Activated B cell treated with CpG ODN at 0.5 μM for 24 hours (primary cell): ENCODE results near the gene TSNAXIP1. TPM values are rescaled to one million over a fixed set of nuclear protein-coding genes. Genes with fewer than 3 reads are reported as not detected.

ENCODE experiments used
- ATAC-seq: fragments of 200-7000 bp; cut with Tn5 transposase; one replicate; pipeline ENCODE4 v1.10.0; 2021; ENCODE audit warnings: low read depth, mild to moderate bottlenecking, moderate library complexity
- CTCF ChIA-PET: fragments of 350-600 bp; sonication (Branson Sonifier 250); formaldehyde crosslinking; loops from one replicate; lab custom pipeline; 2021; ENCODE audit warnings: antibody characterized with exemption; lab: Charles Lee
- POLR2A ChIA-PET: fragments of 350-600 bp; sonication (Branson Sonifier 250); formaldehyde crosslinking; loops from one replicate; lab custom pipeline; 2021; ENCODE audit warnings: antibody characterized with exemption; lab: Charles Lee
- DNase-seq: peaks from one replicate; pipeline ENCODE4 v3.0.0; 2022
- H3K27ac Mint-ChIP-seq: one replicate; pipeline ENCODE4 v1.8.0; 2020; ENCODE audit warnings: mixed read lengths
- H3K27me3 Mint-ChIP-seq: one replicate; pipeline ENCODE4 v1.8.0; 2021; ENCODE audit warnings: mixed read lengths
- H3K36me3 Mint-ChIP-seq: one replicate; pipeline ENCODE4 v1.8.0; 2021; ENCODE audit warnings: low read depth, mixed read lengths
- H3K4me1 Mint-ChIP-seq: one replicate; pipeline ENCODE4 v1.8.0; 2021; ENCODE audit warnings: mixed read lengths
- H3K4me3 Mint-ChIP-seq: one replicate; pipeline ENCODE4 v1.8.0; 2020; ENCODE audit warnings: mild to moderate bottlenecking, mixed read lengths
- H3K9me3 Mint-ChIP-seq: one replicate; pipeline ENCODE4 v1.8.0; 2020; ENCODE audit warnings: mixed read lengths
- intact Hi-C: fragments of 100-400 bp; cut with micrococcal nuclease; formaldehyde crosslinking; loops from one replicate; pipeline ENCODE4 v1.15.1; 2024
- total RNA-seq: library from RNA; stranded (reverse); gene quantifications from 2 replicates; pipeline ENCODE4 v1.2.3, GENCODE V29; 2022
- TF ChIP-seq, protein P1 (sequence below): fragments of 200-600 bp; IDR thresholded peaks from one replicate; pipeline ENCODE4 v1.8.0; 2022; ENCODE audit warnings: antibody characterized with exemption, mild to moderate bottlenecking

Gene TSNAXIP1
- total RNA-seq, 1 donor from 2014 or later, result 1.9 TPM

DNA sequence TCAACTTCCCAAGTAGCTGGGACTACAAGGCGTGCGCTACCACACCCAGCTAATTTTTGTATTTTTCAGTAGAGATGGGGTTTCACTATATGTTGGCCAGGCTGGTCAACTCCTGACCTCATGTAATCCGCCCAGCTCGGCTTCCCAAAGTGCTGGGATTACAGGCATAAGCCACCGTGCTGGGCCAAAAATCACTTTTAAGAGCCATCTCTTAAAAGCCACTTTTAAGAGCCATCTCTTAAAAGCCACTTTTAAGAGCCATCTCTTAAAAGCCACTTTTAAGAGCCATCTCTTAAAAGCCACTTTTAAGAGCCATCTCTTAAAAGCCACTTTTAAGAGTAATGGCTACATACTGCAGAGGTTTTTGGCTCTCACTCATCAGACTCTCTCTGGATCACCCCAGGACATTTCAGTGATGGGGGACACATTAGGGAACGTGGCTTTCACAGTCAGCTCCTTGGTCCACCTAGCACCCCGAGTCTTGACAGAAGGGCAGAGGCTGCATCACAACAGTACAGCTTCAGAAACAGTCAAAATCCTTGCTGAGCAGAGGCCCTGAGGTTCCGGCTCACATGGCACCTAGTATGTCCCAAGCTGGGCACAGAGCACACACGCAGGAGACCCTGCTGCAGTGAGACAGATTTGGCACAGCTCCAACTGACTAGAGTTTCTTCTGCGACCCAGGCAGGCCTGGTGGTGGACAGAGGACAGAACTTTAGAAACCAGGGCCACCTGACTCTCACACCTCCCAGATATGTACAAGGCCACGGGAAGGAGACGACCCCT lies 23.9 kb upstream of the TSNAXIP1 start:
- Mint-ChIP-seq H3K4me3 (no peak overlapping the region), H3K27me3 (no peaks in the 10 kb centered on the region), H3K4me1 (peaks cover 37% of the 10 kb centered on the region), H3K9me3 (no peaks in the 10 kb centered on the region), H3K36me3 (peaks cover 13% of the 10 kb centered on the region), H3K27ac (no peak overlapping the region)
- CTCF ChIA-PET, result no interaction called here
- no peak for DNase-seq
- intact Hi-C loops, result no loop called here
- no peak for ATAC-seq
- TF ChIP-seq, protein P1, sequence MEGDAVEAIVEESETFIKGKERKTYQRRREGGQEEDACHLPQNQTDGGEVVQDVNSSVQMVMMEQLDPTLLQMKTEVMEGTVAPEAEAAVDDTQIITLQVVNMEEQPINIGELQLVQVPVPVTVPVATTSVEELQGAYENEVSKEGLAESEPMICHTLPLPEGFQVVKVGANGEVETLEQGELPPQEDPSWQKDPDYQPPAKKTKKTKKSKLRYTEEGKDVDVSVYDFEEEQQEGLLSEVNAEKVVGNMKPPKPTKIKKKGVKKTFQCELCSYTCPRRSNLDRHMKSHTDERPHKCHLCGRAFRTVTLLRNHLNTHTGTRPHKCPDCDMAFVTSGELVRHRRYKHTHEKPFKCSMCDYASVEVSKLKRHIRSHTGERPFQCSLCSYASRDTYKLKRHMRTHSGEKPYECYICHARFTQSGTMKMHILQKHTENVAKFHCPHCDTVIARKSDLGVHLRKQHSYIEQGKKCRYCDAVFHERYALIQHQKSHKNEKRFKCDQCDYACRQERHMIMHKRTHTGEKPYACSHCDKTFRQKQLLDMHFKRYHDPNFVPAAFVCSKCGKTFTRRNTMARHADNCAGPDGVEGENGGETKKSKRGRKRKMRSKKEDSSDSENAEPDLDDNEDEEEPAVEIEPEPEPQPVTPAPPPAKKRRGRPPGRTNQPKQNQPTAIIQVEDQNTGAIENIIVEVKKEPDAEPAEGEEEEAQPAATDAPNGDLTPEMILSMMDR, result no peak
- POLR2A ChIA-PET, result interaction anchor here (0.5 to 0.6 kb wide), 2 partner anchors 11 to 19 kb away, joined by 3 to 5 read pairs; no protein-coding TSS in a partner anchor

DNA sequence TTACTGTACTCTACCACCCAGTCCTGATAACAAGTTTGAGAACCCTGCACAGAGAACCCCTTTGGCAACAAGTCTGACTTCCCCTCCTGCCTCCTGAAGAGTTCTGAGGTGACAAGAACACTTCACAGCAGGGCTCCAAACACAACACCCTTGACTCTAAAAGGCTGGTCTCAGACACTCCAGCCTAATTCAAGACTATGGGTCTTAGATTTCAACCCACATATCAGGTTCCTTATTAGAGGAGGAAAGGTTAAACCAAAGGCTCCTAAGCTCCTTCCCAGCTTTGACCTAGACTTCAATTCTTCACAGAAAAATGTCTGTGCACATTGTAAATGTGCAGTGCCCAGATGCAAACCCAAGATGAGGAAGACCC lies 23.4 kb upstream of the TSNAXIP1 start:
- CTCF ChIA-PET, result no interaction called here
- Mint-ChIP-seq H3K4me3 (no peak overlapping the region), H3K27me3 (no peaks in the 10 kb centered on the region), H3K9me3 (no peaks in the 10 kb centered on the region), H3K4me1 (peaks cover 37% of the 10 kb centered on the region), H3K36me3 (peaks cover 11% of the 10 kb centered on the region), H3K27ac (no peak overlapping the region)
- intact Hi-C loops, result no loop called here
- ATAC-seq (no peak), DNase-seq (no peak)
- POLR2A ChIA-PET, result interaction anchor here (0.7 kb wide), 1 partner anchor 490 kb away, joined by 6 read pairs; no protein-coding TSS in a partner anchor
- TF ChIP-seq, protein P1, result no peak

DNA sequence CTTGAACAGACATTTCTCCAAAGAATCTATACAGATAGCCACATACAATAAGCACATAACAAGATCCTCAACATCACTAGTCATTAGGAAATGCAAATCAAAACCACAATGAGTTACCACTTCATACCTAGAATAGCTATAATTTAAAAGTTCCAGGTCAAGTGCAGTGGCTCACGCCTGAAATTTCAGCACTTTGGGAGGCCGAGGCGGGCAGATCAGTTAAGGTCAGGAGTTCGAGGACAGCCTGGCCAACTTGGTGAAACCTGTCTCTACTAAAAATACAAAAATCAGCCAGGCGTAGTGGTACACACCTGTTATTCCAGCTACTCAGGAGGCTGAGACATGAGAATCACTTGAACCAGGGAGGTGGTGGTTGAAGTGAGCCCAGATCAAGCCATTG lies 20.2 kb upstream of the TSNAXIP1 start:
- ChIA-PET CTCF (interaction anchor here (0.6 to 1.0 kb wide), 2 partner anchors 15 to 30 kb away, joined by 4 read pairs; no protein-coding TSS in a partner anchor), POLR2A (interaction anchor here (1.0 to 1.1 kb wide), 2 partner anchors 15 to 66 kb away, joined by 6 to 7 read pairs; no protein-coding TSS in a partner anchor)
- H3K4me3 Mint-ChIP-seq, result no peak overlapping the region
- H3K36me3 Mint-ChIP-seq, result peaks cover 6% of the 10 kb centered on the region
- DNase-seq (no peak), ATAC-seq (no peak)
- no peaks in the 10 kb centered on the region for H3K27me3 Mint-ChIP-seq
- peak overlapping the region; percentile 30 for H3K27ac Mint-ChIP-seq
- TF ChIP-seq, protein P1, result no peak
- intact Hi-C loops, result loop anchor here (2.0 kb wide), 1 partner anchor 14 kb away; no protein-coding TSS in a partner anchor
- H3K4me1 Mint-ChIP-seq, result peaks cover 32% of the 10 kb centered on the region
- H3K9me3 Mint-ChIP-seq, result no peaks in the 10 kb centered on the region

- Mint-ChIP-seq H3K4me1 (peaks cover 30% of the 10 kb centered on the region), H3K4me3 (no peak overlapping the region), H3K9me3 (no peaks in the 10 kb centered on the region), H3K27ac (peak overlapping the region; percentile 43), H3K36me3 (peaks cover 3% of the 10 kb centered on the region), H3K27me3 (no peaks in the 10 kb centered on the region)
- TF ChIP-seq, protein P1, result no peak
- ATAC-seq (peak; percentile 31), DNase-seq (no peak)
- intact Hi-C loops, result no loop called here
- POLR2A ChIA-PET, result no interaction called here
- CTCF ChIA-PET, result no interaction called here
Measured at GRCh38 chr16:67790071-67790470, 16.6 kb upstream of the TSNAXIP1 start.

DNA sequence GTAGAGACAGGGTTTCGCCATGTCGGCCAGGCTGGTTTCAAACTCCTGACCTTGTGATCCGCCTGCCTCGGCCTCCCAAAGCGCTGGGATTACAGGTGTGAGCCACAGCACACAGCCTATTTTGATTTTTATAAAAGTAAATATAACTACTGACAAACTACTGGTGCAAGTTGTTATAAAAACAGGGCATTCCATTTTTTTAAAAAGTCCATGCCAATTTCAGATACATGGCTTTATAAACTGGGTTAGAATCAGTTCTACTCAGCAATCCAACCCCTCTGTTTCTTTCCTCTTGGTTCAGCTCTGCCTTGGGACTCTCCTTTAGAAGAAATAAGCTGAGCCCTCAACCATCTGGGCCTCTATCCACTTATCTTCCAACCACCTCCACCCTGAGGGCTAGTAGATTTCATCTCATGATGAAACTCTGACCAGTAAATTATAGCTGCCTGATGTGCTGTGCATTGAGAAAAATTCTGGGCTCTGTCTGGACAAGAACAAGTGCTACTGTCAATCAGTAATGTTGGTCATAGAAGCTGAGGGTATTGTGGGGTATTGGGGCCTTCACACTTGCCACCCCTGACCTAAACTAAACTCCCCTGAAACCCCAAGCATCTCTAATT lies 10.5 kb upstream of the TSNAXIP1 start:
- no peak overlapping the region for H3K4me3 Mint-ChIP-seq
- peaks cover 36% of the 10 kb centered on the region for H3K4me1 Mint-ChIP-seq
- ChIA-PET CTCF (interaction anchor here (0.7 kb wide), 1 partner anchor 23 kb away, joined by 4 read pairs; no protein-coding TSS in a partner anchor), POLR2A (no interaction called here)
- no peaks in the 10 kb centered on the region for H3K9me3 Mint-ChIP-seq
- intact Hi-C loops, result no loop called here
- TF ChIP-seq, protein P1, result no peak
- no peak overlapping the region for H3K27ac Mint-ChIP-seq
- no peak for ATAC-seq
- H3K36me3 Mint-ChIP-seq, result peaks cover 40% of the 10 kb centered on the region
- H3K27me3 Mint-ChIP-seq, result no peaks in the 10 kb centered on the region
- no peak for DNase-seq
